Subcutaneous abdominal adipose tissue (tissue), 5 donors: ENCODE data around the gene CHST9.

Source experiments
- H3K27ac ChIP-seq: one replicate; pipeline ENCODE4 v1.7.0; 2013; ENCODE audit warnings: low read depth, mild to moderate bottlenecking, inconsistent platforms, low read length, moderate library complexity
- H3K27me3 ChIP-seq, 5 donors: one replicate each; pipeline ENCODE4 v1.7.0; 2013; ENCODE audit warnings: low read length in 5 of 5, inconsistent platforms in 1 of 5; ENCODE audit not compliant: control insufficient read depth in 5 of 5, insufficient read depth in 4 of 5
- H3K36me3 ChIP-seq, 5 donors: one replicate each; pipeline ENCODE4 v1.7.0; 2013; ENCODE audit warnings: low read length in 5 of 5; ENCODE audit not compliant: control insufficient read depth in 5 of 5, insufficient read depth in 5 of 5
- H3K4me1 ChIP-seq, 5 donors: one replicate each; pipeline ENCODE4 v1.7.0; 2013; ENCODE audit warnings: low read length in 5 of 5, mild to moderate bottlenecking in 3 of 5, moderate library complexity in 1 of 5; ENCODE audit not compliant: control insufficient read depth in 5 of 5, insufficient read depth in 5 of 5
- H3K4me3 ChIP-seq, 5 donors: one replicate each; pipeline ENCODE4 v1.7.0; 2013; ENCODE audit warnings: low read length in 5 of 5, low read depth in 1 of 5
- H3K9ac ChIP-seq, 5 donors: one replicate each; pipeline ENCODE4 v1.7.0; 2013; ENCODE audit warnings: low read length in 5 of 5, mild to moderate bottlenecking in 4 of 5, moderate library complexity in 3 of 5
- H3K9me3 ChIP-seq, 5 donors: one replicate each; pipeline ENCODE4 v1.7.0; 2013; ENCODE audit warnings: low read length in 5 of 5; ENCODE audit not compliant: control insufficient read depth in 5 of 5
- donor health status: healthy.
- donor health status: healthy.
- donor health status: healthy.
- donor health status: healthy.
- donor health status: healthy.

CHST9 gene

GRCh38 chr18:26868968-26869586 is 316.0 kb downstream of the CHST9 start:
- no peak overlapping the region for H3K27ac ChIP-seq
- no peaks in the 10 kb centered on the region for H3K9me3 ChIP-seq
- H3K36me3 ChIP-seq: no peaks in the 10 kb centered on the region
- H3K9ac ChIP-seq: no peak overlapping the region
- H3K4me3 ChIP-seq: no peak overlapping the region
- H3K27me3 ChIP-seq: peaks cover 0 to 7% (median 0%) of the 10 kb centered on the region in 5 donors
- peaks cover 0 to 11% (median 0%) of the 10 kb centered on the region in 5 donors for H3K4me1 ChIP-seq

GRCh38 chr18:26867471-26867870 is 317.6 kb downstream of the CHST9 start:
- no peaks in the 10 kb centered on the region for H3K36me3 ChIP-seq
- no peak overlapping the region for H3K9ac ChIP-seq
- no peak overlapping the region for H3K27ac ChIP-seq
- H3K27me3 ChIP-seq: peaks cover 4 to 10% (median 7%) of the 10 kb centered on the region in 5 donors
- H3K4me3 ChIP-seq: no peak overlapping the region
- no peaks in the 10 kb centered on the region for H3K9me3 ChIP-seq
- H3K4me1 ChIP-seq: peaks cover 0 to 17% (median 10%) of the 10 kb centered on the region in 5 donors

- peaks cover 4 to 10% (median 7%) of the 10 kb centered on the region in 5 donors for H3K27me3 ChIP-seq
- H3K27ac ChIP-seq: no peak within 1 kb of the TSS
- no peak within 1 kb of the TSS for H3K9ac ChIP-seq
- no peak within 1 kb of the TSS for H3K4me3 ChIP-seq
- H3K9me3 ChIP-seq: no peaks in the 10 kb centered on the region
- H3K36me3 ChIP-seq: no peaks in the 10 kb centered on the region
- peaks cover 0 to 12% (median 10%) of the 10 kb centered on the region in 5 donors for H3K4me1 ChIP-seq
Measured at GRCh38 chr18:26865557-26865956, 319.6 kb downstream of the CHST9 start, which contains the start of gene AQP4. AQP4 (minus strand) TSS chr18:26865707; CDS start chr18:26865689, 18 bp downstream.

GRCh38 chr18:26864658-26865057 is 320.4 kb downstream of the CHST9 start:
- H3K9me3 ChIP-seq: no peaks in the 10 kb centered on the region
- no peak overlapping the region for H3K9ac ChIP-seq
- H3K4me3 ChIP-seq: no peak overlapping the region
- H3K36me3 ChIP-seq: no peaks in the 10 kb centered on the region
- H3K4me1 ChIP-seq: peaks cover 0 to 12% (median 10%) of the 10 kb centered on the region in 5 donors
- peaks cover 4 to 10% (median 7%) of the 10 kb centered on the region in 5 donors for H3K27me3 ChIP-seq
- no peak overlapping the region for H3K27ac ChIP-seq

- Histone ChIP-seq H3K4me3 (peak overlapping the region in 1 of 5 donors; percentile 63), H3K9me3 (no peaks in the 10 kb centered on the region), H3K9ac (no peak overlapping the region), H3K36me3 (no peaks in the 10 kb centered on the region), H3K4me1 (peaks cover 0 to 12% (median 10%) of the 10 kb centered on the region in 5 donors), H3K27me3 (peaks cover 4 to 10% (median 7%) of the 10 kb centered on the region in 5 donors), H3K27ac (no peak overlapping the region)
Measured at GRCh38 chr18:26863921-26864497, 321.1 kb downstream of the CHST9 start.

GRCh38 chr18:26863122-26863879 is 321.8 kb downstream of the CHST9 start:
- no peak overlapping the region for H3K27ac ChIP-seq
- H3K4me1 ChIP-seq: peaks cover 0 to 12% (median 10%) of the 10 kb centered on the region in 5 donors
- peak overlapping the region in 1 of 5 donors; percentile 31 for H3K9ac ChIP-seq
- H3K4me3 ChIP-seq: peak overlapping the region; percentile 32 to 63 (median 54)
- no peaks in the 10 kb centered on the region for H3K36me3 ChIP-seq
- peaks cover 4 to 10% (median 7%) of the 10 kb centered on the region in 5 donors for H3K27me3 ChIP-seq
- H3K9me3 ChIP-seq: no peaks in the 10 kb centered on the region

GRCh38 chr18:26862084-26862483 is 323.0 kb downstream of the CHST9 start:
- H3K4me3 ChIP-seq: no peak overlapping the region
- H3K4me1 ChIP-seq: peaks cover 0 to 12% (median 10%) of the 10 kb centered on the region in 5 donors
- H3K27me3 ChIP-seq: peaks cover 4 to 10% (median 7%) of the 10 kb centered on the region in 5 donors
- H3K9ac ChIP-seq: no peak overlapping the region
- H3K9me3 ChIP-seq: no peaks in the 10 kb centered on the region
- H3K36me3 ChIP-seq: no peaks in the 10 kb centered on the region
- no peak overlapping the region for H3K27ac ChIP-seq
